ENCODE measurements around the gene LRRC23. TPM values are rescaled to one million over a fixed set of nuclear protein-coding genes. Genes with fewer than 3 reads are reported as not detected.

LRRC23 gene
- total and polyA plus RNA-seq, 9 of the 15 experiments (the other 6 are each of a cell fraction or from before 2014, with no cell fraction given), result 2.2 to 7.0 (median 3.0) TPM

- TF ChIP-seq ARID3B (CRISPR knock-in tag; IDR thresholded peaks at IDR 0.05; ENCODE audit: borderline replicate concordance) (no peak), ZBTB2 (IDR thresholded peaks at IDR 0.05) (peak; percentile 75), PYGO2 (tag; IDR thresholded peaks at IDR 0.05) (no peak), KLF6 (CRISPR knock-in tag; IDR thresholded peaks at IDR 0.05; ENCODE audit: borderline replicate concordance) (no peak), MITF (IDR thresholded peaks at IDR 0.05) (no peak), BMI1 (IDR thresholded peaks at IDR 0.05; ENCODE audit: low read length) (no peak), RNF219 (CRISPR knock-in tag; IDR thresholded peaks at IDR 0.05) (no peak), ZSCAN32 (CRISPR knock-in tag; IDR thresholded peaks at IDR 0.05) (no peak), ZFP1 (CRISPR knock-in tag; IDR thresholded peaks at IDR 0.05) (no peak), FOXJ2 (tag; IDR thresholded peaks at IDR 0.05) (no peak; the same call in 1 of the 2 replicates)
These were observed 33.1 kb downstream of the LRRC23 start (continued) for GRCh38 chr12:6937481-6938352.
